AG10803 (cell line): ENCODE measurements around the gene VSIG8.

Experiments used
- DNase-seq: peaks from one replicate; pipeline ENCODE4 v3.0.0; 2010; ENCODE audit warnings: low read depth
- H3K4me3 ChIP-seq: 2 replicates; pipeline ENCODE4 v1.5.1; 2011; ENCODE audit warnings: mild to moderate bottlenecking, low read length, control low read depth
- TF ChIP-seq, protein P1 (sequence below): conservative IDR thresholded peaks from 2 replicates; pipeline ENCODE4 v1.5.1; 2011; ENCODE audit warnings: mild to moderate bottlenecking, low read length, control low read depth, inconsistent platforms

VSIG8 gene

DNA sequence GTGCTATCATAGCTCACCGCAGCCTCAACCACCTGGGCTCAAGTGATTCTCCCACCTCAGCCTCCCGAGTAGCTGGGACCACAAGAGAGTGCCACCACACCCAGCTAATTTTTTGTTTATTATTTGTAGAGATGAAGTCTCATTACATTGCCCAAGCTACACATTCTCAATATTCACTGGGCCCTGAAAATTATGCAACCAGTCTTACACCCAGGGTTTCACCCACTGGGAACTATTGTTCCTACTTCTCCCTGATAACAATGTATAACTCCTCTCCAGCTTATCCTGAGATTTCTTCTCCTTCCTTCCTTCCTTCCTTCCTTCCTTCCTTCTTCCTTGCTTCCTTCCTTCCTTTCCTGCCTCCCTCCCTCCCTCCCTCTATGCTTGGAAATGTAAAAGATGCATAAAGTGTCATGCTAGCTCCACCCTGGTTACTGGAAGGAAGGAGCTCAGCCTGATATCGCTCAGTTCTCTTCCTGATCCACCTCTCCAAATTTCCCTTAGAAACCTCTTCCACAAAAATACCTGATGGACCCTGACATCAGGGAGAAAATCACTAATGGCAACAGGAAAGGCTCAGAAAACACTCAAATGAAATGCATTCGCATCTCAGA lies 11.2 kb upstream of the VSIG8 start:
- TF ChIP-seq, protein P1, sequence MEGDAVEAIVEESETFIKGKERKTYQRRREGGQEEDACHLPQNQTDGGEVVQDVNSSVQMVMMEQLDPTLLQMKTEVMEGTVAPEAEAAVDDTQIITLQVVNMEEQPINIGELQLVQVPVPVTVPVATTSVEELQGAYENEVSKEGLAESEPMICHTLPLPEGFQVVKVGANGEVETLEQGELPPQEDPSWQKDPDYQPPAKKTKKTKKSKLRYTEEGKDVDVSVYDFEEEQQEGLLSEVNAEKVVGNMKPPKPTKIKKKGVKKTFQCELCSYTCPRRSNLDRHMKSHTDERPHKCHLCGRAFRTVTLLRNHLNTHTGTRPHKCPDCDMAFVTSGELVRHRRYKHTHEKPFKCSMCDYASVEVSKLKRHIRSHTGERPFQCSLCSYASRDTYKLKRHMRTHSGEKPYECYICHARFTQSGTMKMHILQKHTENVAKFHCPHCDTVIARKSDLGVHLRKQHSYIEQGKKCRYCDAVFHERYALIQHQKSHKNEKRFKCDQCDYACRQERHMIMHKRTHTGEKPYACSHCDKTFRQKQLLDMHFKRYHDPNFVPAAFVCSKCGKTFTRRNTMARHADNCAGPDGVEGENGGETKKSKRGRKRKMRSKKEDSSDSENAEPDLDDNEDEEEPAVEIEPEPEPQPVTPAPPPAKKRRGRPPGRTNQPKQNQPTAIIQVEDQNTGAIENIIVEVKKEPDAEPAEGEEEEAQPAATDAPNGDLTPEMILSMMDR = no peak
- no peak overlapping the region for H3K4me3 ChIP-seq
- DNase-seq = no peak

DNA sequence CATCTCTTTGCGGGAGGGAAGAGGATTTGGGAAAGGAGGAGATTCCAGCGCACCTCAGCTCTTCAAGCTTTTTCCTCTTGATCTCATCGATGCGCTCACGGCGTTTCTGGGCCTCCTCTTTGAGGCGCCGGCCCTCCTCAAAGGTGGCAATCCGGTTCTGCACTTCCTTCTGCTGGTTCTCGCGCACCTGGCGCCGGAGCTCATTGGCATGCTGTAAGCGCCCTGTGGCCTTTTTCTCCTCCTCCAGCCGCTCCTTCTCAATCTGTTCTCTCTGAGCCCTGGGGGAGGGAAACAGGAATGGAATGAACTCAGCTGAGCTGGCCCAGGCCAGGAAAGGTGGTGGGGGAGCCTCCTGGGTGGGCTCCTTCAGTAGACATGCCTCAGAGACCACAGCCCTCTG lies 10.4 kb upstream of the VSIG8 start:
- DNase-seq = no peak
- H3K4me3 ChIP-seq = no peak overlapping the region

DNA sequence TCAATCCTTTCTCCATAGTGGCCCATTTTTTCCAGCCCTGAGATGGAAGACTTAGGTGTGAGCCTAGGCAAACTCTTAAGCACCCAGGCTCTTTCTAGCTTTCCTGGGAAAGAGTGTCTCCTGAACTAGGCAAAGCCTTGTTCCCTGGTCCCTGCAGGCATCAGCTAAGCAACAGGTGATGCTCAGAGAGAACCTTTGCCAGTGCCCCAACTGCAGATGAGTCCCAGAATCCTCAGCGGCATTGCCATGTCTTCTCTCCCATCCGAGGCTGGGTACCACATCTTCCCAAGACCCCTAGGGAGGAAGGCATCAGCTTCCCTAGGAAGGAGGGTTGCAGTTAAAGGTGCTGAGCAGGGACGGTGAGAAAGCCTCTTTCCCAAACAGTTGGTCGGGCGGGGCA lies 8.2 kb upstream of the VSIG8 start:
- DNase-seq = no peak
- H3K4me3 ChIP-seq = no peak overlapping the region
- TF ChIP-seq, protein P1 = no peak

More for the DNA sequence above, 10.4 kb upstream of the VSIG8 start:
- TF ChIP-seq, protein P1 = no peak

DNA sequence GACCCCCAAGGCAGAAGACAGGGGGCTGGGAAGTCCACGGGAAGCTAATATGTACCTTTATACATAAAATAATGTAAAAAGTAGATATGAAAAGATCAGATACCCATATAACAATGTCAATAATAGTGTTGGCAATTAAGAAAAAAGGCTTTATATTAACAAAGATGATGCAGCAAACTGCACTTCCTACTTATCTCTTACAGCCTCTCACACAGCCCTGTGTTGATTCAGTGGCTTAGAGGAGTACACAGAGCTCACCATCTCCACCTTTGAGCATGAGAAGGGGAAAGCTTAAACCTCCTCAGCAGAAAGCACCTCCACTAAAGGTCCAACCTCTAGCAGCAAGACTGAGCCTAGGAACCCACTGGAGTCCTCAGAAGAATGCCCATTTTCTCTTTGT lies 7.2 kb upstream of the VSIG8 start:
- DNase-seq = no peak
- H3K4me3 ChIP-seq = no peak overlapping the region
- TF ChIP-seq, protein P1 = no peak

DNA sequence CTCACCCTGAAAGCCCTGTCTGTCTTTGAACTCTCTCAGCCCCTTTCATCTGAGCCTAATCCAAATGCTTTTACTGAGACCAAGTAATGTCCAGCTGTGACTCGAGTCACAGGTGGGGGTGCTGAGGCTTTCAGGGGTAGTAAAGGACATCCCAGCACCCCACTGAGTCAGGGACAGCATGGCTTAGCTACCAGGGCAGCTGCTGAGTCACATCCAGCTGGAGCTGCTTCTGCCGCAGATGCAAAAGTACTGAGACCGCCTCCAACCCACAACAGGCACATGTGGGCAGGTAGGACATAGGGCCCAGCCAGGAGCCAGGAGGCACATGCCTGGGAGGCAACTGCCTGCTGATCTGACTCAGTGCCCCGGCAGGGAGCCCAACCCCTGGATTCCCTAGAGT lies 6.7 kb upstream of the VSIG8 start:
- TF ChIP-seq, protein P1 = no peak
- DNase-seq = peak; percentile 53
- no peak overlapping the region for H3K4me3 ChIP-seq

DNA sequence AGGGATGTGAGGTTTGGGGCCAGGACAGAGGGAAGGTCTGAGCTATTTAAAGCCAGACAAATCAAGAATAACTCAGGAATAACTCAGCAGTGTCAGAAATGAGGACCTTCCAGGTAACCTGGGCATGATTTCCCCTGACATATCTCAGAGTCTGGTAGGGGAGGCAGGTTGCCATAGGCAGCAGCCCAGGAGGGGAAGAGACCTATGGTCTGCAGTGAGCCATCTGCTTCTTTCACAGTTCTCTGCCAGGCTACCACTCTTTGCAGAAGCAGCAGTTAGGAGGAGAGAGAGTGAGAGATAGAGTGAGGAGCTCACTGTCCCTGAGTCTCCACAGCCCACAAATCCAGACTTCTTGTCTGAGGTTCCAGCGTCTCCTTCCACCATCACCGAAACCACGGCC lies 6.3 kb upstream of the VSIG8 start:
- no peak overlapping the region for H3K4me3 ChIP-seq
- DNase-seq = no peak
- TF ChIP-seq, protein P1 = no peak

DNA sequence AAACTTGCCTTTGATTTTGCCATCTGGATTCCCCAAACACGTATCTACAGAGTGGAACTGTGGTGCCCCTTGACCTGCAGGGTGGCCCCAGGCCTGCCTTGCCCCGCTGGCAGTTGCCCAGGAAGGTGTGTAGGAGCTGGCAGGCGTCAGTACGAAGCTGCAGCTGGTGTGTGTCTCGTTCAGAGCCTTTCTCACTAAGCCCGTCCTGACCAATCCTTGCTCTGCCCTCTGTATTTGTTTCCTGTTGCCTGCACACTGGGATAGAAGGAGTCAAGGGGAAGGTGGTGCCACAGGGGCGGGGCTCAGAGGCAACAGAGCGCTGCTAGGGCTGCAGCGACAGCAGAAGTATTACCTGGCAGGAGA lies 5.2 kb upstream of the VSIG8 start:
- H3K4me3 ChIP-seq = no peak overlapping the region
- TF ChIP-seq, protein P1 = no peak
- DNase-seq = no peak
